Suppressor macrophage treated with lipopolysaccharide for 4 hours (primary cell): ENCODE measurements around the gene DAP.
"Not testable (repeated sequence)": the region's sequence is repeated elsewhere in the genome, so short reads cannot be mapped to it uniquely, and the experiment has no call there.

Experiments used
- DNase-seq: peaks from one replicate; pipeline ENCODE4 v3.0.0-alpha.2; 2020

The DAP gene

DNA sequence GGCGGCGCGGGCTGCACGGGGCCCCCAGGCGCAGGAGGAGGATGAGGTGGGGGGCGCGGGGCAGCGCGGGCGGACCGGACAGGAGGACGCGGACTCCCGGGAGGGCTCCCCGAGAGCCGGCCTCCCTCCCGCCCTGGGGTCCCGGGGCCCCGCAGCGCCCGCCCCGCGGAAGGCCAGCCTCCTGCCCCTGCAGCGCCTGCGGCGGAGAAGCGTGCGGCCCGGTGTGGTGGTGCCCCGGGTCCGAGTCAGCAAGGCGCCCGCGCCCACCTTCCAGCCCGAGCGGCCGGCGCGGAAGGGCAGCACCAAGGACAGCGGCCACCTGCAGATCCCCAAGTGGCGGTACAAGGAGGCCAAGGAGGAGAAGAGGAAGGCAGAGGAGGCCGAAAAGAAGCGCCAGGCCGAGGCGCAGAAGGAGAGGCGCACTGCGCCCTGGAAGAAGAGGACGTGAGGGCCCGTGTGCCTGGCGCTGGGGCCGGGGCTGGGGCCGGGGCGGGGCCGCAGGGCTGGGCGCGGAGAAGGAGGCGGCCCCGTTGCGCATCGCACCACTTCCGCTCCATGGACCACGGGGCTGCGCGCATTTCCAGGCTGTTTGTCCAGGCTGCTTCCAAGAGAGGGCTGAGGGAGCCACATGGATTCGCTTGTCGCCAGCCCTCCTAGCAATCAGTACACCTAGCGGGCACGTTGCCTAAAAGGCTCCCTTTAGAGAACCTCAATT lies 111.2 kb downstream of the DAP start:
- DNase-seq: no peak

DNA sequence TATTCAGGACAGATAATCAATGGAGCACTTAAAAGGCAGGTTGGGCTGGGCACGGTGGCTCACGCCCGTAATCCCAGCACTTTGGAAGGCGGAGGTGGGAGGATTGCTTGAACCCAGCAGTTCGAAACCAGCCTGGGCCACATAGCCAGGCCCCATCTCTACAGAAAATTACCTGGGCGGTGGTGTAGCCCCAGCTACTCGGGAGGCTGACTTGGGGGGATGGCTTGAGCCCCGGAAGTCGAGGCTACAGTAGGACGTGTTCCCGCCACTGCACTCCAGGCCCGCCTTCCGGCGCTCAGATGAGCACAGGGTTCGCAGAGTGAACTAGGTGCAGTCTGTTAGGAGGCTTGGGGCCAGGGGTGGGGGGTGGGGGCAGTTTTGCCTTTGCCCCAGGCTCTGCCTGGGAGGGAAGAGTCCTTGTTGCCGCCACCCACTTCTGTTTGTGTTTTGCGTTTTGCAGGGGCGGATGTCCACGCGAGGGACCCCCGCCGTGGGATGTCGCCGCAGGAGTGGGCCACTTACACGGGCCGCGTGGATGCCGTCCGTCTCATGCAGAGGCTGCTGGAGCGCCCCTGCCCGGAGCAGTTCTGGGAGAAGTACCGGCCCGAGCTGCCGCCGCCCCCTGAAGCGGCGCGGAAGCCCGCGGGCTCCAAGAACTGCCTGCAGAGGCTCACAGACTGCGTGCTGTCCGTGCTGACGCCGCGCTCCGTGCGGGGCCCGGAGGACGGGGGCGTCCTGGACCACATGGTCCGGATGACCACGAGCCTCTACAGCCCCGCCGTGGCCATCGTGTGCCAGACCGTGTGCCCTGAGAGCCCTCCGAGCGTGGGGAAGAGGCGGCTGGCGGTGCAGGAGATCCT lies 112.0 kb downstream of the DAP start:
- no peak for DNase-seq

DNA sequence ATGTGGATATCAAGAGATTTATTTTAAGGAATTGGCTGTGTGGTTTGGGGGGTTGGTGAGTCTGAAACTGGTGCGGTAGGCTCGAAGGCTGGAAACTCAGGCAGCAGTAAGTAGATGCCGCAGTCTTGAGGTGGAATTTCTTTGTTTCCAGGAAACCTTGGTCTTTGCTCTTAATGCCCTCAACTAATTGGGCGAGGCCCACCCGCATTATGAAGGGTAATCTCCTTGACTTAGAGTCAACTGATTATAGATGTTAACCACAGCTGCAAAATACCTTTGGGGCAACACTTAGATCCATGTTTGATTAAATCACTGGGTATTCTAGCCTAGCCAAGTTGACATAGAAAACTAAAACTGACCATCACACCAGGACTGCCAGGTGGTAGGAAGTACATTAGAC lies 113.4 kb downstream of the DAP start:
- DNase-seq: no peak

DNA sequence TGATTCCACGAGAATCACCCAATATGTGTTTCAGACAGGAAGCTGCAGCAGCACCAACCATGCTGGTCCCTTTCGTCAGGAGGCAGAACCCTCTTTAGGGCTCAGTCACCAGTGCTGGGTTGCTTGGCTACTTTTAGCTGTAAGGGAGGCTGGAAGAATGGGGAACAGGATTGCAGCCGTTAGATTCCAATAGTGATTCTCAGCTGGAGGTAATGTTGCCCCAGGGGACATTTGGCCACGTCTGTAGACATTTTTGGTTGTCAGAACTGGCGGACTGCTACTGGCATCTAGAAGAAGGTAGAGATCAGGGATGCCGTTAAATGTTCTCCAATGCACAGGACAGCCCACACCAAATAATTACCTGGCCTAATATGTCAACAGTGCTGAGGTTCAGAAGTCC lies 115.4 kb downstream of the DAP start:
- DNase-seq: no peak

DNA sequence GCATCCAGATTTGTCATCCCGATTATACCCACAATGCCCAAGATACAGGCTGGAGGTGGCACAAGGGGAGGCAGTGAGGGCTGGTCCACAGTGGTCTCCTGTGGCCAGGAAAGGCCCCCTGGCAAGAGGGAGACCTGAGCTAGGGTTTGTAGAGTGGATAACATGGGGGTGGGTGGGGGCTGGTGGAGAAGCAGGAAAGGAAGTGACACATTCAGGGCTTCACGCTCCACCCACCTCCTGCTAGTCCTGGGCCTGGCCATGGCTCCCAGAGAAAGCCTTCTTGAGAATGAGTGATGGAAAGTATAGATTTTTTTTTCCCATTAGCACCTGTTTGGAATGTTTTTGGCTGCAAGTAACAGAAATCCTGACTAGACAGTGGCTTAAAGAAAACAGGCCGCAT lies 115.9 kb downstream of the DAP start:
- no peak for DNase-seq

DNA sequence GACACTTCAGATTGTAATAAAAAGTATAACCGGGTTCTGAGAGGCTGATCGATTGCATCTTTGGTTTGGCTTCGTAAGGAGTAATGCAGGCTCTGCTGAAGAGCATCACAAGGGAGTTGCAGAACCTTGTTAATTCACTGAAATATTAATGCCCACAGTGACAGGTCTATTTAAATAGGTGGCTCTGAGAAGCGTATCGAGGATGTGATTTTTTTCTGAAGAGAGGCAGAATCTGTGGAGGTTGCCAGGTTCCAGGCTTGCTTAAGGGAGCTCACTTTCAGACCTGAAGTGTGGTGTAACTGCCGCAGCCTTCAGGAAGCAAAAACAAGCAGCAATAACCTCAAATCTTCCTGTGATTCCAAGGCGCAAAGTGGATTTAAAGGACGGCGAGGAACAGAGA lies 116.8 kb downstream of the DAP start:
- no peak for DNase-seq

DNA sequence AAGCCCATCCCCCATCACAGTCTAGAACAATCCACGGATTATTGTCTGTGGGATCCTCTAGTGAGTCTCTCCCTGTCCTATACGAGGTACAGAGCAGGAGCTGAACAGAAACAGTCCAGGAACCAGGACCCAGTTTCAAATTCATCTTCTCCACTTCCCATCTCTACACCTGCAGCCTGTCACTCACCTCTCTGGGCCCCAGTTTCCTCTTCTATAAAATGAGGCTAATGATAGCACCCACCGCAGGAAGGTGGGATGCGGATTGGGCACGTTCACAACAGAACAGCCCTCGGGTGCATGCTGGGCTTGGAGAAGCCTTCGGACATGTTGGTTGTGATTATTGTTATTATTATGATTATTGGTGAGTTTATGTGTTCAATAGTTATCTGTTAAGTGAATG lies 118.7 kb downstream of the DAP start:
- no peak for DNase-seq

DNA sequence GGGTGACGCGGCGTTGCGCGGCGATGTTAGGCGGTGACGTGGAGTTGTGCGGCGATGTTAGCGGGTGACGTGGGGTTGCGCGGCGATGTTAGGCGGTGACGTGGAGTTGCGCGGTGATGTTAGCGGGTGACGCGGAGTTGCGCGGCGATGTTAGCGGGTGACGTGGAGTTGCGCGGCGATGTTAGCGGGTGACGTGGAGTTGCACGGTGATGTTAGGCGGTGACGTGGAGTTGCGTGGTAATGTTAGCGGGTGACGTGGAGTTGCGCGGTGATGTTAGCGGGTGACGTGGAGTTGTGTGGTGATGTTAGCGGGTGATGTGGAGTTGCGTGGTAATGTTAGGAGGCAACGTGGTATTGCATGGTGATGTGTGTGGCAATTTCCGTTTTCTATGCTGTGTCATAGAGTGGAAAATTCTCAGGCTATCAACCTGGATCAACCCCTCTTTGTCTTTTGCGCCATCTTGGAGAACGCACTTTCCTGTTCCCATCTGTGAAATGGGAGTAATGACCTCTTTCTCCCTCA lies 121.1 kb downstream of the DAP start:
- no peak for DNase-seq

DNA sequence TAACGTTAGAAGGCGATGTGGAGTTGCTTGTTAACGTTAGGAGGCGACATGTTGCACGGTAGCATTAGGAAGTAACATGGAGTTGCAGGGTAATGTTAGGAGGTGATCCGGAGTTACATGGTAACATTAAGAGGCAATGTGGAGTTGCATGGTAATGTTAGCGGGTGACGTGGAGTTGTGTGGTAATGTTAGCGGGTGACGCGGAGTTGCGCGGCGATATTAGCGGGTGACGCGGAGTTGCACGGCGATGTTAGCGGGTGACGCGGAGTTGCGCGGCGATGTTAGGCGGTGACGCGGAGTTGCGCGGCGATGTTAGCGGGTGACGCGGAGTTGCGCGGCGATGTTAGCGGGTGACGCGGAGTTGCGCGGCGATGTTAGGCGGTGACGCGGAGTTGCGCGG lies 122.3 kb downstream of the DAP start:
- DNase-seq: not testable (repeated sequence)

DNA sequence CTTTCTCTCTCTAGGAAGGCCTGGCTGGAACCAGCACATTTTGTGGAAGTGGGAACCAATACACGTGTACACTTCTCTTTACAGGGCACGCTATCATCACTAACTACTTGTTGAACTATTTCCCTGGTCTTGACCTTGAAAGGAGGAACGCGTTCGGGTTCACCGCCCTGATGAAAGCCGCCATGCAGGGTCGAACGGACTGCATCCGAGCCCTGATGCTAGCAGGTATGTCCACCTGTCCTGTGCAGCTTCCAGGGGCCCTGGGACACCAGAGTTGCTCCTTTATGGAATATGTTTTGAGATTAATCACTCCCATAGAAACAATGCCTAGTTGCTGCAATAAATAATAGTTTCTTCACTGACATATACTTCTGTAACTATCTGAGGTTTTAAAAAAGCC lies 123.1 kb downstream of the DAP start:
- no peak for DNase-seq

DNA sequence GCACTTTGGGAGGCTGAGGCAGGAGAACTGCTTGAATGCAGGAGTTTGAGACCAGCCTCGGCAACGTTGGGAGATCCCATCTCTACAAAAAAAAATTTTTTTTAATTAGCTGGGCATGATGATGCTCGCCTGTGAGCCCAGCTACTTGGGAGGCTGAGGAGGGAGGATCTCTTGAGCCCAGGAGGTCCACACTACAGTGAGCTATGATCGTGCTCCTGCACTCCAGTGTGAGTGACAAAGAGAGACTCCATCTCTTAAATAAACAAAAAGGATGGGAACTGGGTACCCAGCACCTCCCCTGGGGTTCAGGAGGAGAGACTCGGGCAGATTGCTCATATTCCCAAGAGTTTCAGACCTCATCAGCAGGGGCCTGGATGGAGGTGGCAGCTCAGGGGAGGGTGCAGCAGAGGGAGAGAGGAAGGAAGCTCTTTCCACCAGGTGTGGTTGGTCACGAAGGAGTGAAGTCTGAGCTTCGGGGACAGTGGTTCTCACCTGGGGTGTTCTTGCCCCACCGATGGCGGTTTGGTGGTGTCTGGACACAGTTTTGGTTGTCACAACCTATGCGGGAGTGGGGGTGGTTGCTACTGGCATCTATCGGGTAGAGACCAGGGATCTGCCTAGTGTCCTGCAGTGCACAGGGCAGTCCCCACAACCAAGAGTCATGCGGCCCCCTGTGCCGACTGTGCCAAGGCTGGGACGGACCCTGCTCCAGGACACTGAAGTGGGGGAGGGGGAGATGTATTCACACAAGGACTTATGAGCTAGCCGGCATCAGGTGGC lies 124.5 kb downstream of the DAP start:
- no peak for DNase-seq

DNA sequence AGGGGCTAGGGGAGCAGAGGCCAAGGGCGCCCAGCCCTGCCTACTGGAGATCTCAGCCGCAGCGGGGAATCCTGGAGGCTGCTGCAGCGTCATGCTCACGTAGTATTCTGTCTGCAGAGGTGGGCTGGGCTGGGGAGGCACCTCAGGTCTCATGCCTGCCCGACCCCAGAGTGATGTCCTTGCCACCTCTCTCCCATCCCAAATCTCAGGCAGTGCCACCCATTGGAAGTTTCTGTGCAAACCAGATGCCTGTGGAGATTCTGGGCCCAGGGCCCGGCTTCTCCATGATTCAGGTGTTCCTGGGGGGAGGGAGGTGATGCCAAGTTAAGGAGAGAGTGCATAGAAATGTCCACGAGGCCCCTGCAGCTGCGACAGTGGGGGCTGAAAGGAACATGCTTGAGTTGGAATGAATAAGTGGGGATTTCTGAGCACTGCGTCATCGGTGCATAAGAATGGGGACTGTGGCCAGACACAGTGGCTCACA lies 125.1 kb downstream of the DAP start:
- DNase-seq: no peak

DNA sequence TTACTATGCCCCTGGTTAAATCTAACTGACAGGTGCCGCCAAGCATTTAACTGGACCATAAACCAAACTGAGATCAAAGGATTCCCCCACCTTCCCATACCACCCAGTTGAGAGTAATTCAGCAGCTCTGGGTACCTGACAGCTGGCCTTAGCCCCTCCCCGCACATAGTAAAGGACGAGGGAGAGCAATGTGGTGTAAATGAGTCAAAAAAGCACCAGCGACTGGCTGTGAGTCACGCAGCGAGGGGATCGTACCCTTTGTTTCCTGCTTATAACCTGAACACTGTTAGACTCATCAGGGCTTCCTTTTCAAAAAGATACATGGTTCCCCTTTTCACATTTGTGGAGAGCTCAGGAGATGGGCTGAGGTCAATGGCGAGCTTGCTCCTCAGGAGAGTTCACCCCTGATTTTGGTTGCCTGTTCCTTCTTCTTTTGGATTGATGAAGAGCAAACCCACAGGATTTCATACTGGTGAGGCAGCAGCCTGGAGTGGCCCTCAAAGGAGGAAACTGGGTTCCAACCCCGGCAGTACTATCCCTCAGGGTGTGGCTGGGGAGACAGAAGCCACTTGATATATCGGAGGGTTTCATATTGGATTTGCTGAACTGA lies 125.7 kb downstream of the DAP start:
- peak; percentile 81 for DNase-seq

DNA sequence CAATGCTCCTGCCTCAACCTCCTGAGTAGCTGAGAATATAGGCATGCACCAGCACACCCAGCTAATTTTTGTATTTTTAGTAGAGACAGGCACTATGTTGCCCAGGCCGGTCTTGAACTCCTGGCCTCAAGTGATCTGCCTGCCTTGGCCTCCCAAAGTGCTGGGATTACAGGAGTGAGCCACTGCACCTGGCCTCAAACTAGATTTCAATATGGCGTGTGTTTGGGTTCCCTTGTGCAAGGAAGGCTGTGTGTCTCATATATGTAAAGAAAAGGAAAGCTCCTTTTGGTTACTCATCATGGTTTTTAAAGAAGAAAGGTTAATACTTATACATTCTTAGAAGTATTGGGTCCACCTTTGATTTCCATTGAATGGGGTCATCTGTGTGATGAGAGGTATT lies 126.5 kb downstream of the DAP start:
- DNase-seq: no peak

DNA sequence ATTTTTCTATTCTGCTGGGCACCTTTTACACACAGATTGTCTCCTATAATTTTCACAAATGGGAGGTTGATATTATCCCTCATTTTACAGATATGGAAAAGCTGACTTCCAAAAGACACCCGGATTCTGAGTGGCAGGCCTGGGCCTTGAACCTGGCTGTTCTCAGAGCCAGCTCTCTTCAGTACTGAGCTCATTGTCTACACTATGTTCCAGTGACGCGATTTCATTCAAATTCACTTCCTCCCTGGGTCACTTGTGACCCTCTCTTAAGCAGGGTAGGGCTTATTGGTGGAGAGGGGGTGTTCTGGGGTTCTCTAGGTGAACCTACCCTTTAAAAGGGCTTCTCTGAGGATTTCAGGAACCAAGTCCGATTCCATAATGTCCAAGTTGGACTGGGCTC lies 127.0 kb downstream of the DAP start:
- DNase-seq: peak; percentile 35

DNA sequence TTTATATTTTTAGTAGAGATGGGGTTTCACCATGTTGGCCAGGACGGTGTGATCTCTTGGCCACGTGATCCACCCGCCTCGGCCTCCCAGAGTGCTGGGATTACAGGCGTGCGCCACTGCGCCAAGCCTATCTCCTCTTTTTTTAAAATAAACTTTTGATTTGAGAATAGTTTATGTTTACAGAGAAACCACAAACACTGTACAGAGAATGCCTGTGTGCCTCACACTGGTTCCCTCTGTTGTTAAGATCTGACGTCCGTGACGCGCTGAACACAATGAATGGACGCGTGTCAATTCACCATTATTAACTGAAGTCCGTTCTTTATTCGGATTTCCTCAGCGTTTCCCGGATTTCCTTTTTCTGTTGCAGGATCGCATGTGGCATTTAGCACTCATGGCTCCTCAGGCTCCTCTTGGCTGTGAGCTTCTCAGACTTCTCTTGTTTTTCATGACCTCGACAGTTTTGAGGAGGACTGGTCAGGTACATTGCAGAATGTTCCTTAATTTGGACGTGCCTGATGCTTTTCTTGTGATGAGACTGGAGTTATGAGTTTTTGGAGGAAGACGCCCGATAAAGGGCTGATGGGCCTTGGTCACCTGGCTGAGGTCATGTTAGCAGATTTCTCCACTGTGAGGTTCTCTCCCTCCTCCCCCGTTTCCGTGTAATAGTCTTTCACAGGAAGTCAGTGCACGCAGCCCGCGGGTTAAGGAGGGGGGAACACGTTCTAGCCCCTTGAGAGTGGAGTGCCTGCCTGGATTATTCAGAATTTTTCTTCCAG lies 127.6 kb downstream of the DAP start:
- DNase-seq: no peak

DNA sequence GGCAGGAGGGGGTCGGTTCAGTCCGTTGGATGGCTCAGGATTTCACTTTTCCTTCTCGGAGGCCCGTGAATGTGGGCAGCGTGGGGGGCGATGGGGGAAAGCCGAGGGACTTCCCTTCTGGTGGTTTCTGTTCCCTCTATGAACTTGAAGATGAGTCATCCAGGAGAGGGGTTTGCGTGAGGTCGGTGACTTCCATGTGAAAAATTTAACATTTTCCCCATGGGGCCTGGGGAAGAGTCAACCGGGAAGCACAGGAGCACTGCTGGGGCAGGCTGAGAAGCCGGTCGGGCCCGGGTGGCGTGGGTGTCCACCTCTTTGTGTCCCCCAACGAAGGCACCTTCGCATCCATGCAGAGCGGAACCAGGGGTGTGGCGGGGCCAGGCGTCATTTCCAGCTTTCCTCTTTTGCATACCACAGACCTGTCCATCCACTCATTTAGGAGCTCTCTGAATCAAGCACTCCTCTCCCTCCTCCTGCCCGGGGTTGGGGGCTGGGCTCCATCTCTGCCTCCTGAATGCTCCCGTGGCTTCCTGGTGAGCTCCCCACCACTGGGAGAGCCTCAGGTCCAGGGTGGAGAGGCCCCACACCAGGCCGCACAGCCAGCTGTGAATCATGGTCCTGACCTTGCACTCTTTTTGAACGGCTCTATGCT lies 128.8 kb downstream of the DAP start:
- peak; percentile 95 for DNase-seq

DNA sequence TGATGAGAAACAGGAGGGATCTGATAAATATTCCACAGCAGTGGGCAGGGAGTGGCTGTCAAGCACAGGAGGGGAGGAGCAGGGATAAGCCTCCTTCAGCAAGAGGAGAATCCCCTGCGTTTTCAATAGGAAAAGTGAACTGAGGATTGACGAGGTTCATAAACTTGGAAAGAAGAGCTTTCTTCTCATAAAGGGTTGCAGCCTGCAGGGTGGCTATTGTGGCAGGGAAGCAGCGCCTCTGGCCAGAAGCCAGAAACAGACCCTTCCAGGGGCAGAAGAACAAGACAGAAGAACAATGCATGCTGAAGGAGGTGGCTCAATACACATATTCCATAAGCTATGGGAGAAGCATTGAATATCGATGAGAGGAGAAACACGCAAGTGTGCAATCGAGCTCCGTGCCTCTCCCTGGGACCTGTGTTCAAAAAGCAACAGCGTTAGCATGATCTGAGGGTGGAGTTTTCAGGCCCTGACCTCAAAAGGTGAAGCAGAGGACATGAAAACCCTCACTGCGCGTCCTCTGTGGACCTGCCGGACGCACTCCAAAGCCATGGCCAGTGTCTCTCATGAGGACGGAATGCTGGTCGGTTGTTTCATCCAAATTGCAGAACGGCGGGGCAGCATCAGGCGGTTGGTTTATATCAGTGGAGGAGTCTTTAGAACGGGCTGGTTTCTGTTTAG lies 129.6 kb downstream of the DAP start:
- no peak for DNase-seq

DNA sequence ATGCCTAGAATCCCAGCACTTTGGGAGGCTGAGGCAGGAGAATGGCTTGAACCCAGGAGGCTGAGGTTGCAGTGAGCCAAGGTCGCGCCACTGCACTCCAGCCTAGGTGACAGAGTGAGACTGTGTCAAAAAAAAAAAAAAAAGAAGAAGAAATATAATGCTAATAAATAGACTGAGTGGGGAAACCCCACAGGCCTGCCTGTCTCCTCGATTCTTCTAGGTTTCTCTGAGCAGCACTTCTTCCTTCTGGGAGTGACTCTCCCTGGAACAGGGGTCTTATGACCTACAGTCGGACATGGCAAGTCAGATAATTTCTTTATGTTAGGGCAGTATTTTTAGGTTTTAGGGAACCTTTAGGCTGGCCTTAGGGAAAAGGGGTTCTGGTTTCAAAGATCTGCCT lies 130.3 kb downstream of the DAP start:
- peak; percentile 58 for DNase-seq

DNA sequence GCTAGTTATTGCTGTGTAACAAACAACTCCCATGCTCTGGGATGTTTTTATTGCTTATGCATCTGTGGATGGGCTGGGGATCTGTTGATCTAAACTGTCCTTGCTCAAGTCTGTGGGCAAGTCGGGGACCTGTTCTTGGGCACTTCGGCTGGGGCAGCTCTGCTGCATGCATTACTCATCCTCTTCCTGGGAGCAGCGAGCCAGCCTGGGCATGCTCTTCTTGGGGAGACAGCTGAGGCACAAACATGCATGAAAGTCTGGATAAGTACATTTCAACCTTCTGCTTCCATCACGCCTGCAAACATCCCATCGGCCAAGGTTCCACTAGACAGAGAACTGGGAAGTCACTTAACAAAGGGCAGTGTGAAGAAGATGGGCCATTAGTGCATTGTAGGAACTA lies 130.9 kb downstream of the DAP start:
- no peak for DNase-seq

DNA sequence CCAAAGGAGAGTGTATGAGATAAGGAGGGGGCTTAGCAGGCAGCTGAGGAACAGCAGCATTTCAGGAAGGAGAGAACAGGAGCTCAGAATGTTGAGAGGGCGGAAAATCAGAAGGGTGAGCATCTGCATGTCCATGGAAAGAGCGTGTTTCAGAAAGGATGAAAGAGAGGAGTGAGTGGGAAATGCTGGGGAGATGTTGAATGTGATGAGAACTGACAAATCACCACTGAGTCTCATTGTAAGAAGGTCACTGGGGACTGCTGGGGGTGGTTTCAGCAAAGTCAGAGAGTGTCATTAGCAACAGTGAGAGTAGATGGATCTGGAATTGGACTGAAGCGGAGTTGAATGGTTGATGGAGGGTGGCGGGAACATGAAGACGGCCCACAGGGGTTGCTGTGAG lies 131.4 kb downstream of the DAP start:
- no peak for DNase-seq
